Esophagus muscularis mucosa (tissue), 4 donors: ENCODE data around the gene CYSRT1. TPM values are rescaled to one million over a fixed set of nuclear protein-coding genes. Genes with fewer than 3 reads are reported as not detected.

ENCODE experiments used
- DNase-seq: peaks from one replicate; pipeline ENCODE4 v3.0.0-alpha.2; 2017; ENCODE audit errors: extremely low spot score
- H3K27ac ChIP-seq, 4 donors: fragments of 200-600 bp; sonication (generic); replicated peaks in 1 of 4; 1 replicate in 3 of 4; 2 replicates in 1 of 4; pipeline ENCODE4 v1.5.1; 2016 to 2019; ENCODE audit warnings: mild to moderate bottlenecking in 1 of 4
- H3K27me3 ChIP-seq, 4 donors: fragments of 200-600 bp; sonication (generic); one replicate each; pipeline versions ENCODE4 v1.5.1 to v1.6.0; 2016 to 2019
- H3K36me3 ChIP-seq, 4 donors: fragments of 200-600 bp; sonication (generic); one replicate each; pipeline ENCODE4 v1.5.1; 2016 to 2019
- H3K4me1 ChIP-seq, 4 donors: fragments of 200-600 bp; sonication (generic); one replicate each; pipeline ENCODE4 v1.5.1; 2016 to 2019
- H3K4me3 ChIP-seq, 4 donors: fragments of 200-600 bp; sonication (generic); 1 replicate in 2 of 4; 2 replicates in 2 of 4; pipeline ENCODE4 v1.5.1; 2016 to 2019; ENCODE audit warnings: mild to moderate bottlenecking in 4 of 4, moderate library complexity in 1 of 4
- H3K9me3 ChIP-seq, 4 donors: fragments of 200-600 bp; sonication (generic); 1 replicate in 3 of 4; 2 replicates in 1 of 4; pipeline ENCODE4 v1.5.1; 2016 to 2019
- EP300 ChIP-seq: sonication (generic); formaldehyde crosslinking; IDR thresholded peaks from one replicate; pipeline ENCODE4 v1.6.1; 2017; ENCODE audit warnings: antibody characterized with exemption
- POLR2A ChIP-seq: fragments of 450-650 bp; IDR thresholded peaks from one replicate; pipeline ENCODE4 v1.6.1; 2017; ENCODE audit warnings: antibody characterized with exemption, moderate library complexity, mild to moderate bottlenecking, low read depth
- POLR2AphosphoS5 ChIP-seq, 2 donors: sonication (generic); formaldehyde crosslinking; IDR thresholded peaks; one replicate each; pipeline ENCODE4 v1.6.1; 2017; ENCODE audit warnings: antibody characterized with exemption in 2 of 2
- WGBS: methylation state at CpG from one replicate; pipeline ENCODE4 v1.1.5; 2018; 5-methylcytosine and 5-hydroxymethylcytosine counted together
- intact Hi-C: fragments of 100-400 bp; cut with DNase I; formaldehyde crosslinking; loops from one replicate; pipeline ENCODE4 v1.15.1; 2023
- total RNA-seq, 4 donors: library from RNA; depleted of rRNA; stranded (reverse); fragments of >200 nt; gene quantifications; one replicate each; pipeline versions ENCODE4 v1.1.0 to v1.2.1, GENCODE V29; 2016
- TF ChIP-seq, protein P1 (sequence below), 3 experiments: fragments of 200-600 bp in 2 of 3; fragments of 450-650 bp in 1 of 3; sonication (generic) in 2 of 3; IDR thresholded peaks; one replicate each; pipeline ENCODE4 v1.5.1; 2017 to 2019; ENCODE audit warnings: antibody characterized with exemption in 3 of 3, mild to moderate bottlenecking in 2 of 3, moderate library complexity in 1 of 3

The CYSRT1 gene
- total RNA-seq, 4 donors from 2014 or later: 0.33 to 0.45 (median 0.40) TPM; not detected in 1

DNA sequence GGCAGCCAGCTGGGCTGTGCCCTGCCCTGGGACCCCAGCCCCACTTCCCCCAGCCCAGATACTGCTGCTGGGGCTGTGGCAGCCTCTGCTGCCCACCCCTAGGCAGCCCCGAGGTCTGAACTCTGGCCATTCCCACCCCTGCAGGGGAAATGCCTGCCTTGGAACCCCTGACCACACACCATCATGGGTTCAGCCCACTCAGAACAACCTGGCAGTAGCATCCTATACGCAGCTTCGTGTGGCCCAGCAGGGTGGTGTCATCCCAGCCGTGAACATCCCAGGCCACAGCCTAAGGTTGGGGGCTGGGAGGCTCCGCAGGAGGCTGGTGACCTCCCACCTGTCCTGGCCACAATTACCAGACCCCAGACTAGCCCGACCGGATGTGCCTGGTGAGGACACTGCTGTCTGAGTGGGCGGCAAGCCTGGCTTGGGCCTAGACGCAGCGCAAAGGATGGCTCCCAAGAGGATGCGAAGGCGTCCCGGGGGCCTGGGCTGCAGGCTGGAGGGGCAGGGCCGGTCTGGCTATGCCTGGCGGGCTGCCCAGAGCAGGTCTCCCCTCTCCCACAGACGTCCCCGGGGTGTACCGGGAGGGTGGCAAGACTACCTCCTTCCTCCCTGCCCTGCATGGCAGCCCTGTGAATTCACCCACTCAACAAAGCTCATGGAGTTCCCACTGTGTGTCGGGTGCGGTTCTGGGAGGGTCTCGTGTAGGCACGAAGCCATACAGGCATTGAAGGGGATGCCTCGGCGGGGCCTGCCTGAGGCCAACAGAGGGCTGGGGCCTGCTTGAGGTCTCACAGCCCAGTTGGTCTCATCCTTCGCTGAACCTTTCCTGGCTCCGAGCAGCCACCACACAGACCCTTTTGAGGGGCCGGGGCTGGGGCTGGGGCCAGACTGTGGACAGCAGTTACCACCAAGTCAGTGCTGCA is 4.3 kb downstream of the CYSRT1 start:
- intact Hi-C loops: no loop called here
- H3K4me1 ChIP-seq: peaks cover 2 to 19% (median 13%) of the 10 kb centered on the region in 4 donors
- no peaks in the 10 kb centered on the region for H3K36me3 ChIP-seq
- no peak overlapping the region for H3K4me3 ChIP-seq
- no peak for TF ChIP-seq EP300
- no peak for TF ChIP-seq POLR2AphosphoS5 (IDR thresholded peaks at IDR 0.05)
- TF ChIP-seq, protein P1, sequence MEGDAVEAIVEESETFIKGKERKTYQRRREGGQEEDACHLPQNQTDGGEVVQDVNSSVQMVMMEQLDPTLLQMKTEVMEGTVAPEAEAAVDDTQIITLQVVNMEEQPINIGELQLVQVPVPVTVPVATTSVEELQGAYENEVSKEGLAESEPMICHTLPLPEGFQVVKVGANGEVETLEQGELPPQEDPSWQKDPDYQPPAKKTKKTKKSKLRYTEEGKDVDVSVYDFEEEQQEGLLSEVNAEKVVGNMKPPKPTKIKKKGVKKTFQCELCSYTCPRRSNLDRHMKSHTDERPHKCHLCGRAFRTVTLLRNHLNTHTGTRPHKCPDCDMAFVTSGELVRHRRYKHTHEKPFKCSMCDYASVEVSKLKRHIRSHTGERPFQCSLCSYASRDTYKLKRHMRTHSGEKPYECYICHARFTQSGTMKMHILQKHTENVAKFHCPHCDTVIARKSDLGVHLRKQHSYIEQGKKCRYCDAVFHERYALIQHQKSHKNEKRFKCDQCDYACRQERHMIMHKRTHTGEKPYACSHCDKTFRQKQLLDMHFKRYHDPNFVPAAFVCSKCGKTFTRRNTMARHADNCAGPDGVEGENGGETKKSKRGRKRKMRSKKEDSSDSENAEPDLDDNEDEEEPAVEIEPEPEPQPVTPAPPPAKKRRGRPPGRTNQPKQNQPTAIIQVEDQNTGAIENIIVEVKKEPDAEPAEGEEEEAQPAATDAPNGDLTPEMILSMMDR (IDR thresholded peaks at IDR 0.05): no peak
- no peak for TF ChIP-seq POLR2A
- no peaks in the 10 kb centered on the region for H3K9me3 ChIP-seq
- 64% methylated on average over 25 of the region's 27 CpGs for WGBS
- H3K27me3 ChIP-seq: peaks cover 0 to 78% (median 44%) of the 10 kb centered on the region in 4 donors
- H3K27ac ChIP-seq: no peak overlapping the region
- no peak for DNase-seq

DNA sequence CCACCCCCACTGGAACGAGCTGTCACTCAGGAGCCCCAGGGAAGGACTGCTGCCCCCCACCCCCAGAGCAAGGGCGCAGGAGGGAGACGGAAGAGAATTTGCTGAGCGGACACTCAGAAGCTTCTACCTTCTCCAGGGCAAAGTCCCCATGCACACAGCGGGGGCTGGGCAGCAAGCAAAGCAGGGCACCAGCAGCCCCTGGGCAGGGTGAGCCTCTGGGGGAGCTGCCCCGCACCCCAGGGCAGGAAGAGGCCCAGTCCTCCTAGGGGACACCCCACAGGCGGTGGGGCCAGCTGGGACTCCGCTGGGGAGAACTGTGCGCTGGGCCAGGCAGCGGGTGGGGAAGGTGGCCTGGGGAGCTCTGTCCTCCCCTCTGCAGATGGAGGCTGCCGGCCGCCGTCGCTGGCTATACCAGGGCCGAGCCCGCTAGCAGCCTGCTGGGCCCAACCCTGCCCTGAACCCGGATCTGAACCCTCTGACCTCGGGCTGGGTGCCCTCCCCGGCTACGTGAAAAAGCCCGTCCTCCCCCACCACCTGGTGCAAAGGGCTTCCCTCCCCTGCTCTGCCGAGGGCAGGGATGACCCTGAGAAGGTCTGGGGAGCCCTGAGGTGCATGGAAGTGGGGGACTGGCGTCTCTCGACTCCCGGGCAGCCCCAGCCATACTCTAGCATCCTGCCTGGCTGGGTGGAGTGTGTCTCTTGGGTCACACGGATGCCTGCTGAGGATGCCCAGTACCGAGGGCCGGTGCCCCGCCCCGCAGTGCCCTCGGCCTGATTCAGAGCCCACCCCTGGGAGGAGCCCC is 5.1 kb downstream of the CYSRT1 start:
- intact Hi-C loops: no loop called here
- no peaks in the 10 kb centered on the region for H3K36me3 ChIP-seq
- no peak overlapping the region for H3K27ac ChIP-seq
- no peak for TF ChIP-seq POLR2A
- TF ChIP-seq, protein P1 (IDR thresholded peaks at IDR 0.05): no peak
- no peak for TF ChIP-seq POLR2AphosphoS5 (IDR thresholded peaks at IDR 0.05)
- no peak for TF ChIP-seq EP300
- no peaks in the 10 kb centered on the region for H3K9me3 ChIP-seq
- H3K4me3 ChIP-seq: no peak overlapping the region
- peaks cover 0 to 19% (median 11%) of the 10 kb centered on the region in 4 donors for H3K4me1 ChIP-seq
- peaks cover 0 to 87% (median 48%) of the 10 kb centered on the region in 4 donors for H3K27me3 ChIP-seq
- WGBS: 57% methylated on average over 13 of the region's 31 CpGs
- no peak for DNase-seq

DNA sequence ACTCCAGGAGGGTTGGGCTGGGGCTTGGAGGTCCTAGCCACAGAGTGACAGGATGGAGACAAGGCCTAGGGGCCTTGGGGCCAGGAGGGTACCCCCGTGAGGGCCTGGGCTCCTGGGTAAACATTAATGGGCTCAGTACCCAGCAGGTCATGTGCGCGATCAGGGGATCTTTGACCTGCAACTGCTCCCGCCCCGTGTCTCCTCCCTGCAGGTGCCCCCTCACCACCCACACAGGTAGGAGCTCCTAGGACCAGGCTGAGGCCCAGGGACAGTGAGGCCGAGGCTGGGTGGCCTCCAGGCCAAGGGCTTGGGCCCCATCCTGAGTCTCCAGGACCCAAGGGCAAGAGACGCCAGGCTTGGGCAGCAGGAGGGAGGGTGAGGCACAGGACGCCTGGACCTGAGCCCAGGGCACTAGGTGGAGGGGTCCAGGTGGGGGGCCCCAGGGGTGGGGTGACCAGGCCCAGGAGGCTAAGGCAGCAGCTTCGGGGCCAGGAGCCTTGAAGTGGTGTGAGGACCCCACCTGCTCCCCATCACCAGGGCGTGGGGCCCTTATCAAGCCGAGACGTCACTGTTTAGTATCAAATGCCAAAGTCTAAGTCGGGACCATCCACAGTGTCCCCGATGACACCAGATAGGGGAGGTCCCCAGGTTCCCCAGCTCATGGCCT is 5.9 kb downstream of the CYSRT1 start, which contains the start of gene SLC34A3:
SLC34A3 (plus strand) TSS at position 197 of the 667 bp plus-strand sequence. CDS start 802 bp downstream, outside the sequence.
- Histone ChIP-seq H3K27ac (no peak within 1 kb of the TSS), H3K4me3 (no peak within 1 kb of the TSS), H3K4me1 (peaks cover 3 to 26% (median 17%) of the 10 kb centered on the region in 4 donors), H3K9me3 (no peaks in the 10 kb centered on the region), H3K36me3 (no peaks in the 10 kb centered on the region), H3K27me3 (peaks cover 0 to 88% (median 48%) of the 10 kb centered on the region in 4 donors)
- intact Hi-C loops: no loop called here
- 73% methylated on average over 2 of the region's 14 CpGs for whole genome bisulfite sequencing
- DNase-seq: no peak
- TF ChIP-seq POLR2A (no peak), POLR2AphosphoS5 (IDR thresholded peaks at IDR 0.05) (no peak), EP300 (no peak)
- TF ChIP-seq, protein P1 (IDR thresholded peaks at IDR 0.05): no peak

DNA sequence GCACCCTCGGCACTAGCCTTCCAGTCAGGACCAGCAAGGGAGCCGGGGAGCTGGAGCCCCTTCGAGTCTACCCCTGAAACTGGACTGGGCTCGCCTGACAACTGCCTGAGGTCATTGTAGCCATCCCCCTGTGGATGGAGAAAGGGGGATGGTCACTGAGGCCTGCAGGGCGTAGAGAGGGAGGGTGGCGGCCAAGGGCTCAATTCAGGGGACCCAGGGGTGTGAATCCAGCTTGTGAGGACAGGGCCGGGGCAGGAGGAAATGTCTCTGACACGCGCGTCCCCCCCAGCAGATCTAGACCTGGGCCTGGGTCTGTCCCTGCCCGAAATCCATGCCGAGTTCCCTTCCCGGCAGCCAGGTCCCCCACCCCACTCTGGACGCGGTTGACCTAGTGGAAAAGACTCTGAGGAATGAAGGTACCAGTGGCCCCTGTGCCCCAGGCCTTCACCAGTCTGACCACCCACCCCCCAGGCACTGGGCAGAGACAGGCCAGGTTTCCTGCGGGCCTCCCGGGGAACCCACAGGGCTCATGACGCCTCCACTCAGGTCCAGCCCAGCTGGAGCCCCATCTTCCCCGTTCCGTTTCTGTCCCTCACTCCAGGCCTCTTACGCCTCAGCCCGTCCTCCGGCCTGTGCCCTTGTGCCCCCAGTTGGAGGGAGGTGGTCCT is 6.5 kb downstream of the CYSRT1 start:
- peaks cover 10 to 33% (median 24%) of the 10 kb centered on the region in 4 donors for H3K4me1 ChIP-seq
- H3K36me3 ChIP-seq: no peaks in the 10 kb centered on the region
- intact Hi-C loops: no loop called here
- 89% methylated on average over 17 of the region's 23 CpGs for WGBS
- no peak overlapping the region for H3K27ac ChIP-seq
- DNase-seq: no peak
- TF ChIP-seq EP300 (no peak), POLR2AphosphoS5 (IDR thresholded peaks at IDR 0.05) (no peak), POLR2A (no peak)
- TF ChIP-seq, protein P1 (IDR thresholded peaks at IDR 0.05): no peak
- no peaks in the 10 kb centered on the region for H3K9me3 ChIP-seq
- H3K4me3 ChIP-seq: no peak overlapping the region
- H3K27me3 ChIP-seq: peaks cover 0 to 88% (median 48%) of the 10 kb centered on the region in 4 donors
